ENCODE results near the gene DDX51.

DNA sequence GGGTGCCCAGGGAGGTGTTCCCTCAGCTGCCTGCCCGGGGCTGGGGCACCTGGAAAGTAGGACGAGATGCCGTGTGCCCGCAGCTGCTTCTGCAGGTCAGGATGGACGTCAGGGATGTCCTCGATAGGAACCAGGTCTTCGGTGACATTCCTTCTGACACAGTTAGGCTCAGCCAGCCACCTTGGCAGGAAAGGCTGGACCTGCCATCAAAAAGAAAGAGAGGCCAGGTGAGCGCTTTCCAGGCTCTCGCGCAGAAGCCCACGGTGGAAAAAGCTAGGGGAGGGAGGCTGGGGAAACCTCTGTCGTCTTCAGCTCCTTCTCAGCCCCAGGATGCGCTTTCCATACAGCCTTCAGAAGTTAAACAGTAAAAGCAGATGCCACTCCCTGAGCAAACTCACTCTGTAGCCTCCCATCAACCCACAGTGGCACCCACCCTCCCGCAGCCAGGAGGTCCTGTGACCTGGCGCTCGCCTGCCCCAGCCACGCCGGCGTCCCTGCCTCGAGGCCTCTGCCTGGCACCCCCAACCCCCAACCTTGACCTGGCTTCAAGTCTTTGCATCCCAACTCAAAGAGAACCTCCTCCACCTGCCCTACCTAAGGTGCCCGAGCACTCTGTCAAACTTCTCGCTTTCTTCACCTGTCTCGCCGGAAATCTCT, 1.3 kb downstream of the DDX51 start:
- no peak for TF ChIP-seq POLR2AphosphoS5 (IDR thresholded peaks at IDR 0.05; ENCODE audit: low read depth, low read length)
- TF ChIP-seq, protein P1, sequence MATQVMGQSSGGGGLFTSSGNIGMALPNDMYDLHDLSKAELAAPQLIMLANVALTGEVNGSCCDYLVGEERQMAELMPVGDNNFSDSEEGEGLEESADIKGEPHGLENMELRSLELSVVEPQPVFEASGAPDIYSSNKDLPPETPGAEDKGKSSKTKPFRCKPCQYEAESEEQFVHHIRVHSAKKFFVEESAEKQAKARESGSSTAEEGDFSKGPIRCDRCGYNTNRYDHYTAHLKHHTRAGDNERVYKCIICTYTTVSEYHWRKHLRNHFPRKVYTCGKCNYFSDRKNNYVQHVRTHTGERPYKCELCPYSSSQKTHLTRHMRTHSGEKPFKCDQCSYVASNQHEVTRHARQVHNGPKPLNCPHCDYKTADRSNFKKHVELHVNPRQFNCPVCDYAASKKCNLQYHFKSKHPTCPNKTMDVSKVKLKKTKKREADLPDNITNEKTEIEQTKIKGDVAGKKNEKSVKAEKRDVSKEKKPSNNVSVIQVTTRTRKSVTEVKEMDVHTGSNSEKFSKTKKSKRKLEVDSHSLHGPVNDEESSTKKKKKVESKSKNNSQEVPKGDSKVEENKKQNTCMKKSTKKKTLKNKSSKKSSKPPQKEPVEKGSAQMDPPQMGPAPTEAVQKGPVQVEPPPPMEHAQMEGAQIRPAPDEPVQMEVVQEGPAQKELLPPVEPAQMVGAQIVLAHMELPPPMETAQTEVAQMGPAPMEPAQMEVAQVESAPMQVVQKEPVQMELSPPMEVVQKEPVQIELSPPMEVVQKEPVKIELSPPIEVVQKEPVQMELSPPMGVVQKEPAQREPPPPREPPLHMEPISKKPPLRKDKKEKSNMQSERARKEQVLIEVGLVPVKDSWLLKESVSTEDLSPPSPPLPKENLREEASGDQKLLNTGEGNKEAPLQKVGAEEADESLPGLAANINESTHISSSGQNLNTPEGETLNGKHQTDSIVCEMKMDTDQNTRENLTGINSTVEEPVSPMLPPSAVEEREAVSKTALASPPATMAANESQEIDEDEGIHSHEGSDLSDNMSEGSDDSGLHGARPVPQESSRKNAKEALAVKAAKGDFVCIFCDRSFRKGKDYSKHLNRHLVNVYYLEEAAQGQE (IDR thresholded peaks at IDR 0.05; ENCODE audit: insufficient read depth in 1 of 2, low read depth in 2 of 2, low read length in 2 of 2), result no peak
- no peak for TF ChIP-seq SIN3A (IDR thresholded peaks at IDR 0.05; ENCODE audit: borderline replicate concordance, insufficient read depth, low read length)
- no peak for TF ChIP-seq TAF1 (IDR thresholded peaks at IDR 0.05; ENCODE audit: borderline replicate concordance, insufficient read depth, low read length)
- no peak for TF ChIP-seq FOXP2 (optimal IDR thresholded peaks at IDR 0.05; ENCODE audit: borderline replicate concordance, extremely low read depth, extremely low read length, insufficient read depth)

Measured in PFSK-1 (cell line).